Right lung (tissue), 5 donors: ENCODE data around the gene RFXANK. TPM values are rescaled to one million over a fixed set of nuclear protein-coding genes. Genes with fewer than 3 reads are reported as not detected.
"Not testable (repeated sequence)": the region's sequence is repeated elsewhere in the genome, so short reads cannot be mapped to it uniquely, and the experiment has no call there.

ENCODE experiments used
- DNase-seq, 2 donors: peaks; one replicate each; pipeline ENCODE4 v3.0.0-alpha.2; 2013
- polyA plus RNA-seq, 5 donors: library from polyadenylated mRNA; unstranded; fragments of 120-200 nt; gene quantifications; one replicate each; pipeline versions ENCODE4 v1.2.1 to v1.2.3, GENCODE V29; 2013; ENCODE audit warnings: inconsistent platforms in 1 of 5, low replicate concordance in 1 of 5; ENCODE audit not compliant: insufficient read length in 5 of 5, insufficient read depth in 1 of 5

Gene RFXANK
- polyA plus RNA-seq, 5 donors = 55.3 to 88.3 (median 68.3) TPM

GRCh38 chr19:19204181-19204580, 12.1 kb downstream of the RFXANK start:
- DNase-seq = no peak

- no peak for DNase-seq
Observed at GRCh38 chr19:19205416-19206410, 13.7 kb downstream of the RFXANK start.

GRCh38 chr19:19206938-19207337, 14.9 kb downstream of the RFXANK start:
- DNase-seq = no peak

GRCh38 chr19:19207637-19208572, 15.8 kb downstream of the RFXANK start:
- no peak for DNase-seq

- no peak for DNase-seq
Observed at GRCh38 chr19:19209372-19209771, 17.3 kb downstream of the RFXANK start.

GRCh38 chr19:19211499-19212420, 19.7 kb downstream of the RFXANK start, which contains the start of gene NCAN:
NCAN (plus strand) TSS chr19:19211958; CDS start chr19:19216954, 4,996 bp downstream.
- no peak for DNase-seq

GRCh38 chr19:19212916-19213315, 20.9 kb downstream of the RFXANK start:
- no peak for DNase-seq

GRCh38 chr19:19213426-19214158, 21.5 kb downstream of the RFXANK start:
- DNase-seq = no peak

GRCh38 chr19:19214159-19214490, 22.1 kb downstream of the RFXANK start:
- no peak for DNase-seq

- peak in 1 of 2 donors; percentile 42 for DNase-seq
Observed at GRCh38 chr19:19214892-19215291, 22.8 kb downstream of the RFXANK start.

- no peak for DNase-seq
Observed at GRCh38 chr19:19215792-19216191, 23.7 kb downstream of the RFXANK start.

GRCh38 chr19:19217099-19217498, 25.0 kb downstream of the RFXANK start:
- no peak for DNase-seq

GRCh38 chr19:19218911-19219310, 26.9 kb downstream of the RFXANK start:
- no peak for DNase-seq

GRCh38 chr19:19221000-19221399, 28.9 kb downstream of the RFXANK start:
- not testable (repeated sequence) for DNase-seq

GRCh38 chr19:19223060-19223459, 31.0 kb downstream of the RFXANK start:
- DNase-seq = no peak

- DNase-seq = no peak
Observed at GRCh38 chr19:19223636-19224035, 31.6 kb downstream of the RFXANK start.

- DNase-seq = no peak
Observed at GRCh38 chr19:19224150-19224851, 32.2 kb downstream of the RFXANK start.

- peak in 1 of 2 donors; percentile 45 for DNase-seq
Observed at GRCh38 chr19:19224852-19225494, 32.9 kb downstream of the RFXANK start.

- no peak for DNase-seq
Observed at GRCh38 chr19:19226204-19226603, 34.1 kb downstream of the RFXANK start.
